Tibial nerve (tissue), 4 donors: ENCODE measurements around the gene TSPO. TPM values are rescaled to one million over a fixed set of nuclear protein-coding genes. Genes with fewer than 3 reads are reported as not detected.
"Not testable (repeated sequence)": the region's sequence is repeated elsewhere in the genome, so short reads cannot be mapped to it uniquely, and the experiment has no call there.

Experiments used
- DNase-seq, 2 donors: peaks; one replicate each; pipeline ENCODE4 v3.0.0-alpha.2; 2019; ENCODE audit warnings: low spot score in 2 of 2
- H3K27ac ChIP-seq, 4 donors: fragments of 200-600 bp; sonication (generic) in 3 of 4; one replicate each; pipeline ENCODE4 v1.5.1; 2017 to 2019; ENCODE audit warnings: mild to moderate bottlenecking in 1 of 4
- H3K27me3 ChIP-seq, 2 donors: fragments of 200-600 bp; sonication (generic) in 1 of 2; one replicate each; pipeline versions ENCODE4 v1.5.1 to v1.6.0; 2017 to 2019
- H3K36me3 ChIP-seq, 3 donors: fragments of 200-600 bp; sonication (generic); one replicate each; pipeline ENCODE4 v1.5.1; 2018 to 2019
- H3K4me1 ChIP-seq, 4 donors: fragments of 200-600 bp; sonication (generic) in 3 of 4; one replicate each; pipeline ENCODE4 v1.5.1; 2017 to 2019
- H3K4me3 ChIP-seq, 4 donors: fragments of 200-600 bp; sonication (generic) in 3 of 4; one replicate each; pipeline ENCODE4 v1.5.1; 2017 to 2019; ENCODE audit warnings: mild to moderate bottlenecking in 1 of 4, moderate library complexity in 1 of 4
- H3K9me3 ChIP-seq, 4 donors: fragments of 200-600 bp; sonication (generic) in 3 of 4; one replicate each; pipeline ENCODE4 v1.5.1; 2017 to 2019
- EP300 ChIP-seq, 2 donors: sonication (generic); formaldehyde crosslinking; IDR thresholded peaks; one replicate each; pipeline ENCODE4 v1.6.1; 2017; ENCODE audit warnings: antibody characterized with exemption in 2 of 2, mild to moderate bottlenecking in 1 of 2
- POLR2A ChIP-seq, 2 donors: fragments of 450-650 bp; IDR thresholded peaks; one replicate each; pipeline ENCODE4 v1.6.1; 2017; ENCODE audit warnings: antibody characterized with exemption in 2 of 2, mild to moderate bottlenecking in 2 of 2, moderate library complexity in 2 of 2
- WGBS, 2 donors: methylation state at CpG; one replicate each; pipeline ENCODE4 v1.1.5; 2018; 5-methylcytosine and 5-hydroxymethylcytosine counted together
- total RNA-seq, 4 donors: library from RNA; depleted of rRNA; stranded (reverse); fragments of >200 nt; gene quantifications; one replicate each; pipeline ENCODE4 v1.1.0, GENCODE V29; 2016
- TF ChIP-seq, protein P1 (sequence below), 5 experiments: fragments of 200-600 bp in 3 of 5; fragments of 450-650 bp in 2 of 5; sonication (generic) in 3 of 5; IDR thresholded peaks; one replicate each; pipeline ENCODE4 v1.5.1; 2016 to 2019; ENCODE audit warnings: antibody characterized with exemption in 5 of 5, mild to moderate bottlenecking in 3 of 5, moderate library complexity in 2 of 5

The TSPO gene
- total RNA-seq, 4 donors from 2014 or later: 399 to 538 (median 485) TPM

DNA sequence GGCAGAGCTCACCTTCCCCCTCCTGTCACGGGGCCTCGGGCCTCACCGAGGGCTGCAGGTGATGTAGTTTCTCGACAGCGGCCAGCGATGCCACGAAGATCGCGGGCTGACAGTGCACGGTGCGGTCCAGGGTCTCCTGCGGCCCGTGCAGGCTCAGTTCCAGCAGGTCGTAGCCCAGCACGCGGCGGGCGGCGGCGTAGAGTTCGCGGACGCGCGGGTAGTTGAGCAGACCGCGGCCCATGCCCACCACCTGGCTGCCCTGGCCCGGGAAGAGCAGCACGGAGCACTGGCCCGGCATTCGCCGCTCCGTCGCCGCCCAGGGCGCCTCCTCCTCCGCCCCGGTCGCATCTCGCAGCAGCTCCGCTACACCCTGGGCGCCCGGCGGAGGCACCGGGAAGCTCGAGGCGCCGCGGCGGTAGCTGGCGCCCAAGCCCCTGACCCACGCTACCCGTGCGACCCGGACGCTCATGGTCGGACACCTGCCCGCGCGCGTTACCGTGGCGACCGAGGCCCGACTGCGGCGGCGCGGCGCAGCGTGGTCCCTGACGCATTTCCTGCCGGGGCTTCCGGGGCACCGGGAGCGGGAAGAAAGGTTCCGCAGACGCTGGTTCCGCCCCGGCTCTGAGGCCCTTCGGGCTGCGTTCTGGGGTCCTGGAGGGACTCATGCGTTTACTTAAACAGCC lies 8.3 kb upstream of the TSPO start, which contains the start of gene MCAT:
Gene MCAT, minus strand, starts transcription at position 519 of the 683 bp plus-strand sequence. Its CDS starts 50 bp downstream, at position 469.
- WGBS, 2 donors: 0% methylated on average over 37 to 47 of the region's 83 CpGs
- DNase-seq: peak; percentile 73 to 74
- TF ChIP-seq POLR2A (IDR thresholded peaks at IDR 0.05) (no peak), EP300 (IDR thresholded peaks at IDR 0.05) (peak; percentile 80 to 91)
- TF ChIP-seq, protein P1, sequence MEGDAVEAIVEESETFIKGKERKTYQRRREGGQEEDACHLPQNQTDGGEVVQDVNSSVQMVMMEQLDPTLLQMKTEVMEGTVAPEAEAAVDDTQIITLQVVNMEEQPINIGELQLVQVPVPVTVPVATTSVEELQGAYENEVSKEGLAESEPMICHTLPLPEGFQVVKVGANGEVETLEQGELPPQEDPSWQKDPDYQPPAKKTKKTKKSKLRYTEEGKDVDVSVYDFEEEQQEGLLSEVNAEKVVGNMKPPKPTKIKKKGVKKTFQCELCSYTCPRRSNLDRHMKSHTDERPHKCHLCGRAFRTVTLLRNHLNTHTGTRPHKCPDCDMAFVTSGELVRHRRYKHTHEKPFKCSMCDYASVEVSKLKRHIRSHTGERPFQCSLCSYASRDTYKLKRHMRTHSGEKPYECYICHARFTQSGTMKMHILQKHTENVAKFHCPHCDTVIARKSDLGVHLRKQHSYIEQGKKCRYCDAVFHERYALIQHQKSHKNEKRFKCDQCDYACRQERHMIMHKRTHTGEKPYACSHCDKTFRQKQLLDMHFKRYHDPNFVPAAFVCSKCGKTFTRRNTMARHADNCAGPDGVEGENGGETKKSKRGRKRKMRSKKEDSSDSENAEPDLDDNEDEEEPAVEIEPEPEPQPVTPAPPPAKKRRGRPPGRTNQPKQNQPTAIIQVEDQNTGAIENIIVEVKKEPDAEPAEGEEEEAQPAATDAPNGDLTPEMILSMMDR (IDR thresholded peaks at IDR 0.05): peak in 1 of 5 experiments; percentile 32

DNA sequence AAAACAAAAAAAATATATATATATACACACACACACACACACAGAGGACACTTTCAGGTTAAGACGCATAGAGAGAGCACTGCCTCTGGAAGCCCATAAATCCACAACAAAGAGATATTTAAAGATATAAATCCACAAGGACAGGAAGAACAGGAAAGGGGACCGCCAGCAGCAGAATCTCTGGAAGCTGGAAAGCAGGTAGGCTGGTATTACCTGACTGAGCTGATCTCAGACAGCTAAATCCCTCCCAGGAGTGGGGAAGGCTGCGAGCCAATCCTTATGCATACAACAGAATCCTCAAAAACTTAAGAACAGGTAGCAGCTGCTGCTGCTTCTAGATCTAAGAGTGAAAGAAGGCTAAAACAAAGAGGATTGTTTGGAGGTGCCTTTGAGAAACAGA lies 6.4 kb upstream of the TSPO start:
- Histone ChIP-seq H3K9me3 (no peaks in the 10 kb centered on the region), H3K27ac (no peak overlapping the region), H3K4me1 (peaks cover 0 to 27% (median 13%) of the 10 kb centered on the region in 4 donors), H3K36me3 (peaks cover 0 to 11% (median 0%) of the 10 kb centered on the region in 3 donors), H3K4me3 (no peak overlapping the region), H3K27me3 (no peaks in the 10 kb centered on the region)
- no peak for DNase-seq
- 77 to 83% methylated on average over 3 of the region's 3 CpGs for WGBS, 2 donors
- TF ChIP-seq EP300 (IDR thresholded peaks at IDR 0.05) (no peak), POLR2A (IDR thresholded peaks at IDR 0.05) (no peak)
- TF ChIP-seq, protein P1 (IDR thresholded peaks at IDR 0.05): no peak

More for the DNA sequence above, 8.3 kb upstream of the TSPO start, which contains the start of gene MCAT:
- Histone ChIP-seq H3K36me3 (peaks cover 0 to 30% (median 0%) of the 10 kb centered on the region in 3 donors), H3K4me1 (peaks cover 0 to 27% (median 13%) of the 10 kb centered on the region in 4 donors), H3K27me3 (no peaks in the 10 kb centered on the region), H3K9me3 (no peaks in the 10 kb centered on the region), H3K27ac (peak within 1 kb of the TSS; percentile 26 to 73 (median 68)), H3K4me3 (peak within 1 kb of the TSS; percentile 76 to 99 (median 90))

DNA sequence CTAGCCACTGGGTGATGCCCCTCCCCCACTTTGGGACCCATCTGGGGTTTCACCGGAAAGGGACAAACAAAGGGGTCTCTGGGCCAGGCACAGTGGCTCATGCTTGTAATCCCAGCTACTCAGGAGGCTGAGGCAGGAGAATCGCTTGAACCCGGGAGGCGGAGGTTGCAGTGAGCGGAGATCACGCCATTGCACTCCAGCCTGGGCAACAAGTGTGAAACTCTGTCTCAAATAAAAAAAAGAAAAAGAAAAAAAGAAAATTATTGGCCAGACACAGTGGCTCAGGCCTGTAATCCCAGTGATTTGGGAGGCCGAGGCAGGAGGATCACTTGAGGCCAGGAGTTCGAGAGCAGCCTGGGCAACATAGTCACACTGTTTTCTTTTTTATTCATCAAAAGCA lies 6.0 kb upstream of the TSPO start:
- not testable (repeated sequence) for H3K27ac ChIP-seq
- 87 to 91% methylated on average over 8 of the region's 8 CpGs for WGBS, 2 donors
- peaks cover 0 to 27% (median 13%) of the 10 kb centered on the region in 4 donors for H3K4me1 ChIP-seq

DNA sequence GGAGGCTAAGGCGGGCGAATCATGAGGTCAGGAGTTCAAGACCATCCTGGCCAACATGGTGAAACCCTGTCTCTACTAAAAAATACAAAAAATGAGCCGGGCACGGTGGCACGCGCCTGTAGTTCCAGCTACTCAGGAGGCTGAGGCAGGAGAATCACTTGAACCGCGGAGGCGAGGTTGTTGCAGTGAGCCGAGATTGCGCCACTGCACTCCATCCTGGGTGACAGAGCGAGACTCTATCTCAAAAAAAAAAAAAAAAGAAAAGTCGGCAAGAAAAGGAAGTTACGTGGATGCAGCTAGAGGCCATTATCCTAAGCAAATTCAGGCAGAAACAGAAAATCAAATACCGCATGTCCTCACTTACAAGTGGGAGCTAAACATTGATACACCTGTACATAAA lies 5.0 kb upstream of the TSPO start:
- WGBS, 2 donors: 80 to 87% methylated on average over 15 of the region's 15 CpGs
- H3K27ac ChIP-seq, H3K36me3 ChIP-seq, DNase-seq, H3K27me3 ChIP-seq, H3K9me3 ChIP-seq, H3K4me3 ChIP-seq: not testable (repeated sequence)
- peaks cover 0 to 28% (median 16%) of the 10 kb centered on the region in 4 donors for H3K4me1 ChIP-seq

More for the DNA sequence above, 6.0 kb upstream of the TSPO start:
- not testable (repeated sequence) for H3K9me3 ChIP-seq, H3K36me3 ChIP-seq, DNase-seq, H3K27me3 ChIP-seq, H3K4me3 ChIP-seq

DNA sequence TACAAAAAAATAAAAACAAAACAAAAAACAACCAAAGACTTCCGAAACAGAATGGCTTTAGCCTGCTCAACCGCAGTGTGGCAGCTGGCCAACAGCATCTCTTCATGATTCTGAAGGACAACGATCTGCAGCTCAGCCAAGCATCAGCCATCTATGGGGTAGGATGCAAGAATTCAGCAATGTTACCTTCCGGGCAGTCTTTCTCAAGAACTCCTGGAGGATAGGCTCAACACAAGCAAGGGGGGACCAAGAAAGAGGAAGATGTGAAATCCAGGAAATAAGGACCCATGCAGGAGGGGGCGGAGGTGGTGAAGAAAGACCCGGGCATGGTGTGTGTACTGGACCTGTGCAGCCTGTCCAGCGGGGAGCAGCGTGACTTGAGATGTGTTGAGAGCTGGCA lies 3.5 kb upstream of the TSPO start:
- Histone ChIP-seq H3K27ac (no peak overlapping the region), H3K36me3 (no peaks in the 10 kb centered on the region)
- no peak for DNase-seq

DNA sequence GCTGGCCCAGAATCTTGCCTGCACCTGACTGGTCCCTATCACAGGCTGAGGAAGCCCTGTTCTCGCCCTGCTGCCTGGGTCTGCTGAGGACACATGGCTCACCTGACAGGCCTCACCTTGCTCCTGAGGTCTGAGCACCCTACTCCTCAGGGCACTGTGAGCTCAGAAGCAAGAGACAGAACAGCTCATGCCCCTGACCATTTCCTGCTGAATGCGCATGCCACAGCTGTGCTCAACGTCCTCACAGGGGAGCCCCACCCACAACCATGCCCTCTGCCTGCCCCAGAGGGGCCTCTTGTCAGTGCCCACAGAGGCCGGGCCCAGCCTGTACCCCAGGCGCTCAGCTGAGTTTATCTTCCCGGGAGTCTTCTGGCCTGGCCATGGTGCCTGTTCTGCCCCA lies 2.8 kb upstream of the TSPO start:
- TF ChIP-seq, protein P1 (IDR thresholded peaks at IDR 0.05): no peak
- no peak for TF ChIP-seq EP300 (IDR thresholded peaks at IDR 0.05)
- TF ChIP-seq POLR2A (IDR thresholded peaks at IDR 0.05): no peak
- no peaks in the 10 kb centered on the region for H3K27me3 ChIP-seq
- H3K9me3 ChIP-seq: no peaks in the 10 kb centered on the region
- H3K27ac ChIP-seq: no peak overlapping the region
- H3K4me3 ChIP-seq: no peak overlapping the region
- DNase-seq: no peak
- 45 to 52% methylated on average over 3 to 6 of the region's 6 CpGs for WGBS, 2 donors
- H3K36me3 ChIP-seq: no peaks in the 10 kb centered on the region
- H3K4me1 ChIP-seq: peaks cover 0 to 24% (median 8%) of the 10 kb centered on the region in 4 donors

More for the DNA sequence above, 3.5 kb upstream of the TSPO start:
- Histone ChIP-seq H3K27me3 (no peaks in the 10 kb centered on the region), H3K4me3 (no peak overlapping the region), H3K9me3 (no peaks in the 10 kb centered on the region), H3K4me1 (peaks cover 0 to 22% (median 8%) of the 10 kb centered on the region in 4 donors)
- TF ChIP-seq POLR2A (IDR thresholded peaks at IDR 0.05) (no peak), EP300 (IDR thresholded peaks at IDR 0.05) (no peak)
- TF ChIP-seq, protein P1 (IDR thresholded peaks at IDR 0.05): no peak
- WGBS, 2 donors: 58 to 59% methylated on average over 8 of the region's 8 CpGs
